ENCODE data around the gene KCNQ1OT1.

Gene KCNQ1OT1

GRCh38 chr11:2594267-2594666 is 105.5 kb downstream of the KCNQ1OT1 start:
- Histone ChIP-seq H3K4me3 (ENCODE audit: low read length) (no peak overlapping the region), H3K27me3 (replicated peaks; ENCODE audit: insufficient read depth, low read length) (no peaks in the 10 kb centered on the region)

GRCh38 chr11:2593393-2593950 is 106.3 kb downstream of the KCNQ1OT1 start:
- Histone ChIP-seq H3K4me1 (ENCODE audit: low read length) (peaks cover 5% of the 10 kb centered on the region; the same call in 1 of the 2 replicates), H3K4me2 (ENCODE audit: low read depth, low read length) (no peak overlapping the region), H3K4me3 (ENCODE audit: low read length) (no peak overlapping the region), H4K20me1 (ENCODE audit: insufficient read depth, low read length) (no peaks in the 10 kb centered on the region), H3K9ac (ENCODE audit: low read length) (no peak overlapping the region), H3K79me2 (ENCODE audit: low read length) (no peaks in the 10 kb centered on the region), H3K9me3 (replicated peaks; ENCODE audit: insufficient read depth, low read length) (no peaks in the 10 kb centered on the region), H3K36me3 (replicated peaks; ENCODE audit: insufficient read depth, low read length) (no peaks in the 10 kb centered on the region), H3F3A (ENCODE audit: insufficient read depth, low read length) (no peaks in the 10 kb centered on the region), H3K27me3 (replicated peaks; ENCODE audit: insufficient read depth, low read length) (no peaks in the 10 kb centered on the region), H2AFZ (ENCODE audit: low read length) (no peak overlapping the region), H3K9me2 (replicated peaks; ENCODE audit: insufficient read depth, low read length) (no peaks in the 10 kb centered on the region), H3K27ac (ENCODE audit: low read length) (no peak overlapping the region)
- TF ChIP-seq EZH2 (optimal IDR thresholded peaks at IDR 0.05; ENCODE audit: low read depth, low read length): no peak
- no peak for TF ChIP-seq EZH2phosphoT487 (IDR thresholded peaks at IDR 0.05; ENCODE audit: low read length)
- DNase-seq: no peak

More at GRCh38 chr11:2594267-2594666, 105.5 kb downstream of the KCNQ1OT1 start:
- no peak overlapping the region for H3K27ac ChIP-seq (ENCODE audit: low read length)
- no peak overlapping the region for H3K4me2 ChIP-seq (ENCODE audit: low read depth, low read length)
- TF ChIP-seq CTCF (IDR thresholded peaks at IDR 0.05; ENCODE audit: low read length) (no peak), EZH2phosphoT487 (IDR thresholded peaks at IDR 0.05; ENCODE audit: low read length) (no peak), EZH2 (optimal IDR thresholded peaks at IDR 0.05; ENCODE audit: low read depth, low read length) (no peak)
- H3K9ac ChIP-seq (ENCODE audit: low read length): no peak overlapping the region
- no peak overlapping the region for H2AFZ ChIP-seq (ENCODE audit: low read length)
- H3F3A ChIP-seq (ENCODE audit: insufficient read depth, low read length): no peaks in the 10 kb centered on the region
- no peaks in the 10 kb centered on the region for H3K9me3 ChIP-seq (replicated peaks; ENCODE audit: insufficient read depth, low read length)
- no peaks in the 10 kb centered on the region for H3K36me3 ChIP-seq (replicated peaks; ENCODE audit: insufficient read depth, low read length)
- H3K79me2 ChIP-seq (ENCODE audit: low read length): no peaks in the 10 kb centered on the region
- no peaks in the 10 kb centered on the region for H4K20me1 ChIP-seq (ENCODE audit: insufficient read depth, low read length)
- H3K9me2 ChIP-seq (replicated peaks; ENCODE audit: insufficient read depth, low read length): no peaks in the 10 kb centered on the region
- no peak for DNase-seq
- peaks cover 5% of the 10 kb centered on the region; the same call in 1 of the 2 replicates for H3K4me1 ChIP-seq (ENCODE audit: low read length)

- no peak overlapping the region for H2AFZ ChIP-seq (ENCODE audit: low read length)
- H3K9ac ChIP-seq (ENCODE audit: low read length): no peak overlapping the region
- H3K79me2 ChIP-seq (ENCODE audit: low read length): no peaks in the 10 kb centered on the region
- peaks cover 5% of the 10 kb centered on the region; the same call in 1 of the 2 replicates for H3K4me1 ChIP-seq (ENCODE audit: low read length)
- no peak for DNase-seq
- no peaks in the 10 kb centered on the region for H3F3A ChIP-seq (ENCODE audit: insufficient read depth, low read length)
- no peaks in the 10 kb centered on the region for H3K27me3 ChIP-seq (replicated peaks; ENCODE audit: insufficient read depth, low read length)
- H3K9me2 ChIP-seq (replicated peaks; ENCODE audit: insufficient read depth, low read length): no peaks in the 10 kb centered on the region
- H3K9me3 ChIP-seq (replicated peaks; ENCODE audit: insufficient read depth, low read length): no peaks in the 10 kb centered on the region
- no peaks in the 10 kb centered on the region for H3K36me3 ChIP-seq (replicated peaks; ENCODE audit: insufficient read depth, low read length)
- TF ChIP-seq CTCF (IDR thresholded peaks at IDR 0.05; ENCODE audit: low read length): no peak
- TF ChIP-seq EZH2 (optimal IDR thresholded peaks at IDR 0.05; ENCODE audit: low read depth, low read length): no peak
- no peak for TF ChIP-seq EZH2phosphoT487 (IDR thresholded peaks at IDR 0.05; ENCODE audit: low read length)
- H3K27ac ChIP-seq (ENCODE audit: low read length): no peak overlapping the region
- no peak overlapping the region for H3K4me2 ChIP-seq (ENCODE audit: low read depth, low read length)
- H4K20me1 ChIP-seq (ENCODE audit: insufficient read depth, low read length): no peaks in the 10 kb centered on the region
- no peak overlapping the region for H3K4me3 ChIP-seq (ENCODE audit: low read length)
These were observed 107.0 kb downstream of the KCNQ1OT1 start for GRCh38 chr11:2592559-2593392.
